A673 (cell line): ENCODE measurements around the gene CPNE1.

ENCODE experiments used
- EZH2 ChIP-seq: fragments of 200-600 bp; sonication (generic); IDR thresholded peaks from 2 replicates; pipeline ENCODE4 v1.6.1; 2017; ENCODE audit warnings: borderline replicate concordance, low read depth, mild to moderate bottlenecking, mixed read lengths, antibody characterized with exemption, low read length; ENCODE audit not compliant: poor library complexity, severe bottlenecking
- TF ChIP-seq, protein P1 (sequence below): fragments of 300-800, 200-600 bp; sonication (generic); conservative IDR thresholded peaks from 2 replicates; pipeline ENCODE4 v1.5.1; 2017; ENCODE audit warnings: low read depth, mild to moderate bottlenecking, antibody characterized with exemption, low read length, moderate library complexity, mixed read lengths

DNA sequence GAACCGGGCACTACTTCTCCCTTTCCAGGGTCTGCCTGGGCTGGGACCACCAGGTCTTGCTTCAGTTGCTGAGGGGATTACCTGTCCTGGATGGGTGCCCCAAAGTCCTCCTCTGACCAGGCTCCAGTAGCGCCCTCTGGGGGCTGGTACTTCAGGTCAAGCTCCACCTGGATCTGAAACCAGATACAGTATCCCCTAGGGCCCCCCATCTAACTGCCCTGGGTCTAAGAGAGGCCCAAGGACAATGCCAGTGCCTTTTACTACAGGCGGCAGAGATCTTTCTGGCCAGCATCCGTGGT lies 60.3 kb downstream of the CPNE1 start:
- TF ChIP-seq, protein P1, sequence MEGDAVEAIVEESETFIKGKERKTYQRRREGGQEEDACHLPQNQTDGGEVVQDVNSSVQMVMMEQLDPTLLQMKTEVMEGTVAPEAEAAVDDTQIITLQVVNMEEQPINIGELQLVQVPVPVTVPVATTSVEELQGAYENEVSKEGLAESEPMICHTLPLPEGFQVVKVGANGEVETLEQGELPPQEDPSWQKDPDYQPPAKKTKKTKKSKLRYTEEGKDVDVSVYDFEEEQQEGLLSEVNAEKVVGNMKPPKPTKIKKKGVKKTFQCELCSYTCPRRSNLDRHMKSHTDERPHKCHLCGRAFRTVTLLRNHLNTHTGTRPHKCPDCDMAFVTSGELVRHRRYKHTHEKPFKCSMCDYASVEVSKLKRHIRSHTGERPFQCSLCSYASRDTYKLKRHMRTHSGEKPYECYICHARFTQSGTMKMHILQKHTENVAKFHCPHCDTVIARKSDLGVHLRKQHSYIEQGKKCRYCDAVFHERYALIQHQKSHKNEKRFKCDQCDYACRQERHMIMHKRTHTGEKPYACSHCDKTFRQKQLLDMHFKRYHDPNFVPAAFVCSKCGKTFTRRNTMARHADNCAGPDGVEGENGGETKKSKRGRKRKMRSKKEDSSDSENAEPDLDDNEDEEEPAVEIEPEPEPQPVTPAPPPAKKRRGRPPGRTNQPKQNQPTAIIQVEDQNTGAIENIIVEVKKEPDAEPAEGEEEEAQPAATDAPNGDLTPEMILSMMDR = peak; percentile 53
- no peak for TF ChIP-seq EZH2
